DOHH2 (cell line): ENCODE data around the gene RNF144A.

Experiments
- H3F3A ChIP-seq: fragments of 200-600 bp; sonication (generic), shearing (Covaris generic); 2 replicates; pipeline ENCODE4 v1.6.0; 2016; ENCODE audit warnings: antibody characterized with exemption, mild to moderate bottlenecking; ENCODE audit not compliant: control insufficient read depth, insufficient read depth
- H3K27ac ChIP-seq: fragments of 200-600 bp; sonication (generic); 2 replicates; pipeline ENCODE4 v1.5.1; 2014; ENCODE audit warnings: low read depth, mild to moderate bottlenecking, low read length, moderate library complexity
- H3K27me3 ChIP-seq: fragments of 200-600 bp; sonication (generic); 2 replicates; pipeline ENCODE4 v1.6.1; 2014; ENCODE audit warnings: mild to moderate bottlenecking, low read length, mixed read lengths; ENCODE audit not compliant: control insufficient read depth
- H3K36me3 ChIP-seq: fragments of 200-600 bp; sonication (generic); 2 replicates; pipeline ENCODE4 v1.6.1; 2014; ENCODE audit warnings: mild to moderate bottlenecking, low read length, moderate library complexity, mixed read lengths; ENCODE audit not compliant: control insufficient read depth
- H3K4me1 ChIP-seq: fragments of 200-600 bp; sonication (generic); 2 replicates; pipeline ENCODE4 v1.6.1; 2014; ENCODE audit warnings: mild to moderate bottlenecking, low read length, mixed read lengths; ENCODE audit not compliant: control insufficient read depth
- H3K4me2 ChIP-seq: fragments of 200-600 bp; sonication (generic); 2 replicates; pipeline ENCODE4 v1.6.0; 2014; ENCODE audit warnings: mild to moderate bottlenecking, low read length, moderate library complexity
- H3K4me3 ChIP-seq: fragments of 200-600 bp; sonication (generic); 2 replicates; pipeline ENCODE4 v1.5.1; 2014; ENCODE audit warnings: mild to moderate bottlenecking, low read length, mixed read lengths
- H3K79me2 ChIP-seq: fragments of 200-600 bp; sonication (generic); 2 replicates; pipeline ENCODE4 v1.6.1; 2014; ENCODE audit warnings: mild to moderate bottlenecking, low read length, mixed read lengths; ENCODE audit not compliant: control insufficient read depth
- H3K9me2 ChIP-seq: fragments of 200-600 bp; sonication (generic); replicated peaks from 2 replicates; pipeline ENCODE4 v1.6.1; 2014; ENCODE audit warnings: mild to moderate bottlenecking, low read length, mixed read lengths; ENCODE audit not compliant: control insufficient read depth
- H3K9me3 ChIP-seq: fragments of 200-600 bp; sonication (generic); 2 replicates; pipeline ENCODE4 v1.6.1; 2014; ENCODE audit warnings: antibody characterized with exemption, low read length, mixed read lengths; ENCODE audit not compliant: control insufficient read depth, insufficient read depth
- H4K20me1 ChIP-seq: fragments of 200-600 bp; sonication (generic); 2 replicates; pipeline ENCODE4 v1.6.0; 2014; ENCODE audit warnings: low read depth, mild to moderate bottlenecking, antibody characterized with exemption, low read length, moderate library complexity; ENCODE audit not compliant: control insufficient read depth, insufficient read depth
- EZH2phosphoT487 ChIP-seq: fragments of 200-600 bp; sonication (generic); IDR thresholded peaks from 2 replicates; pipeline ENCODE4 v1.6.1; 2017; ENCODE audit warnings: borderline replicate concordance, mild to moderate bottlenecking, antibody characterized with exemption, low read length, moderate library complexity, mixed read lengths
- TF ChIP-seq, protein P1 (sequence below): fragments of 200-600 bp; sonication (generic); IDR thresholded peaks from one replicate; pipeline ENCODE4 v1.5.1; 2014; ENCODE audit warnings: antibody characterized with exemption, mild to moderate bottlenecking, low read depth, low read length; ENCODE audit not compliant: poor library complexity, severe bottlenecking

The RNF144A gene

DNA sequence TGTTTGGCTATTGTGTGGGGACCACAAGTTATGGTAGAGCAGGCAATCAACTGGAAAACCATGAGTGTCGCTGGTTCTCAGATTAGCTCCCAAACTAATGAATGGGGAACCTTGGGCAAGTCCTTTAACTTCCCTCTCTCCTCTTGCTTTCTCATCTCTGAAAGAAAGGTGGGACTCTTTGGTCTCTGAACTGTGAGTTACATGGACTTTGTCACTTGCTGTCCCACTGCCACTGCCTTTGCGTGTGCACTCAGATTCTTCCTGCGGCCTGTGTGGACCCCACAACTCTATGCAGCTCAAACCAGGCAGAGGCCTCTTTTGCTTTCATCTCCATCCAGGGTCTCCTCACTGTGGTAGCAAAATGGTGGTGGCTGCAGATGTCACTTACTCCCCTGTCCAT, 86.7 kb downstream of the RNF144A start:
- H3K36me3 ChIP-seq: no peaks in the 10 kb centered on the region
- no peaks in the 10 kb centered on the region for H4K20me1 ChIP-seq
- H3K4me3 ChIP-seq: no peak overlapping the region
- no peak overlapping the region for H3K4me2 ChIP-seq
- no peaks in the 10 kb centered on the region for H3K9me3 ChIP-seq
- H3K27ac ChIP-seq: no peak overlapping the region
- no peaks in the 10 kb centered on the region for H3K9me2 ChIP-seq
- peaks cover 7% of the 10 kb centered on the region; the same call in 1 of the 2 replicates for H3K27me3 ChIP-seq
- no peaks in the 10 kb centered on the region for H3K79me2 ChIP-seq
- H3F3A ChIP-seq: no peaks in the 10 kb centered on the region
- no peak for TF ChIP-seq EZH2phosphoT487
- TF ChIP-seq, protein P1, sequence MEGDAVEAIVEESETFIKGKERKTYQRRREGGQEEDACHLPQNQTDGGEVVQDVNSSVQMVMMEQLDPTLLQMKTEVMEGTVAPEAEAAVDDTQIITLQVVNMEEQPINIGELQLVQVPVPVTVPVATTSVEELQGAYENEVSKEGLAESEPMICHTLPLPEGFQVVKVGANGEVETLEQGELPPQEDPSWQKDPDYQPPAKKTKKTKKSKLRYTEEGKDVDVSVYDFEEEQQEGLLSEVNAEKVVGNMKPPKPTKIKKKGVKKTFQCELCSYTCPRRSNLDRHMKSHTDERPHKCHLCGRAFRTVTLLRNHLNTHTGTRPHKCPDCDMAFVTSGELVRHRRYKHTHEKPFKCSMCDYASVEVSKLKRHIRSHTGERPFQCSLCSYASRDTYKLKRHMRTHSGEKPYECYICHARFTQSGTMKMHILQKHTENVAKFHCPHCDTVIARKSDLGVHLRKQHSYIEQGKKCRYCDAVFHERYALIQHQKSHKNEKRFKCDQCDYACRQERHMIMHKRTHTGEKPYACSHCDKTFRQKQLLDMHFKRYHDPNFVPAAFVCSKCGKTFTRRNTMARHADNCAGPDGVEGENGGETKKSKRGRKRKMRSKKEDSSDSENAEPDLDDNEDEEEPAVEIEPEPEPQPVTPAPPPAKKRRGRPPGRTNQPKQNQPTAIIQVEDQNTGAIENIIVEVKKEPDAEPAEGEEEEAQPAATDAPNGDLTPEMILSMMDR: no peak
- peaks cover 10% of the 10 kb centered on the region for H3K4me1 ChIP-seq

DNA sequence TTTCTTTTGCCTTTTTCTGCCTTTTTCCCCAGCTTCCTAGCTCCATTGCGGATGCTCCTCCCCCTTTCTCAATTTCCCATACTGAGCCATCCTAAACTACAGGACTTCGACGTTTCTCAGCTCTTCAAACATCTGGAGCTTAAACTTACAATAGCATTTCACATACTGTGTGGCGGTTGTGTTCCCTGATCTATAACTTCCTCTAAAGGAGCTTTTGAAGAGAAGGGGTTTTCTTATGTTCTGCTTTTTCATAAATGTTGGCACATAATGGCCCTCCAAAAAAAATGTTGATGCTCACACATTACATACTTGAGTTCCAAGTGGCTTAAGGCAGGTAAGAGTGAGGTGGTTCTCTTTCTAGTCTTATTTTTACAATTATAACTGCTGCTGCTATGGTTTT, 87.4 kb downstream of the RNF144A start:
- Histone ChIP-seq H3K79me2 (no peaks in the 10 kb centered on the region), H3K36me3 (no peaks in the 10 kb centered on the region), H3F3A (no peaks in the 10 kb centered on the region), H3K27me3 (peaks cover 7% of the 10 kb centered on the region; the same call in 1 of the 2 replicates), H3K4me1 (peaks cover 3% of the 10 kb centered on the region), H3K4me2 (no peak overlapping the region), H3K4me3 (no peak overlapping the region), H3K27ac (no peak overlapping the region), H3K9me3 (no peaks in the 10 kb centered on the region), H4K20me1 (no peaks in the 10 kb centered on the region), H3K9me2 (no peaks in the 10 kb centered on the region)
- TF ChIP-seq, protein P1: no peak
- no peak for TF ChIP-seq EZH2phosphoT487

DNA sequence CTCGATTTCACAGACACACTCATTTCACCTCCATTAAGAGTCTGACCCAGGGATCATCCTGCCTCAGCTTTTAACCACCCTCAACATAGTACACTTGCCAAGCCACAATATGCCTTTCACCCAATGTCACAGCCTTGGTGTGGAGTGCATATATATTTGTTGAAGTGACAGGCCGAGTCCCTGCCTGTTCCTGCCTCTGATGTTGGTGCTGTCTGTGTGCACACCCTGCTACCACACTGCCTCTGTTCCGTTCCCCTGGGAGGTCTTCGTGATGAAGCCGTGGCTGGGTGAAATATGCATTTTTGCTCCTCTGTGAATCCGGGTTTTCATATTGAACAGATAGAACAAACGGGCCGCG, 90.3 kb downstream of the RNF144A start:
- Histone ChIP-seq H4K20me1 (no peaks in the 10 kb centered on the region), H3K4me3 (no peak overlapping the region), H3K4me1 (no peaks in the 10 kb centered on the region), H3K9me3 (no peaks in the 10 kb centered on the region), H3K9me2 (no peaks in the 10 kb centered on the region), H3K27me3 (peaks cover 7% of the 10 kb centered on the region; the same call in 1 of the 2 replicates), H3K4me2 (no peak overlapping the region), H3K36me3 (no peaks in the 10 kb centered on the region), H3K27ac (no peak overlapping the region), H3F3A (no peaks in the 10 kb centered on the region), H3K79me2 (no peaks in the 10 kb centered on the region)
- no peak for TF ChIP-seq EZH2phosphoT487
- TF ChIP-seq, protein P1: no peak
